Bone marrow (tissue), 2 donors: ENCODE measurements around the gene HEXIM1.
A peak's percentile ranks its signal among the peaks of the same experiment; 100 is the strongest.

Source experiments
- DNase-seq, 2 donors: peaks; one replicate each; lab custom pipeline; 2025; lab: John Stamatoyannopoulos, UW

Gene HEXIM1

DNA sequence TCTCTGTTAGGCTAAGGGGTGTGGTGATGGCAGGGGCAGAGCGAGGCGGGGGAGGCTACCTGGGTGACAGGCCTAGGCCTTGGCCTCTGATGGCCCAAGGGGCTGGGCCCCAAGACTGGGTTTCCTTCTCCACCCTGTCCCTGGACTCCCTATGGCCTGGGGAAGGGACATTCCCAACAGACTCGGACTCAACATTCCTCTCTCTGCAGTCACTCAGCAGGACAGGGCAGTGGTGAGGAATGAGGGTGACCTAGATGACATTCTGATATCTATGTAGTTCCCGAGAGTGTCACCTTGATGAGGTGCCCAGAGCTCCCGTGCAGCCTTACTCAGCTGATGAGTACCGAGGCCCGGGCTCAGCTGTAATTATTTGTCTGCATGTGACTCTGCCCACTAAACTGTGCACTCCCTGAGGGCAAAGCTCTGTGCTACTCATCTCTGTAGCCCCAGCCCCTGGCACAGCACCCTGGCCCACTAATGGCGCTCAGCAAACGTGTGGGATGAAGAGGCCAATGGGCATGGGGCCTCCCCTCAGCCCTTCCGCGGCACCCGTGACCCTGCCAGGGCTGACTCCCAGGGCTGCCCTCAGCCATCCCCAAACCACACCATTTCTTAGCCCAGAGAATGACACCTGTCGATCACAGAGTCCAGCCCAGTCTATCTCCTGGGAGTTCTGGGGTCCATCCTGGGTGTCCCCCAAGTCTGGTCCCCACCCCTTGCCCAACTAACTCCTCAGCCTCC, 18.2 kb upstream of the HEXIM1 start:
- DNase-seq, result no peak

DNA sequence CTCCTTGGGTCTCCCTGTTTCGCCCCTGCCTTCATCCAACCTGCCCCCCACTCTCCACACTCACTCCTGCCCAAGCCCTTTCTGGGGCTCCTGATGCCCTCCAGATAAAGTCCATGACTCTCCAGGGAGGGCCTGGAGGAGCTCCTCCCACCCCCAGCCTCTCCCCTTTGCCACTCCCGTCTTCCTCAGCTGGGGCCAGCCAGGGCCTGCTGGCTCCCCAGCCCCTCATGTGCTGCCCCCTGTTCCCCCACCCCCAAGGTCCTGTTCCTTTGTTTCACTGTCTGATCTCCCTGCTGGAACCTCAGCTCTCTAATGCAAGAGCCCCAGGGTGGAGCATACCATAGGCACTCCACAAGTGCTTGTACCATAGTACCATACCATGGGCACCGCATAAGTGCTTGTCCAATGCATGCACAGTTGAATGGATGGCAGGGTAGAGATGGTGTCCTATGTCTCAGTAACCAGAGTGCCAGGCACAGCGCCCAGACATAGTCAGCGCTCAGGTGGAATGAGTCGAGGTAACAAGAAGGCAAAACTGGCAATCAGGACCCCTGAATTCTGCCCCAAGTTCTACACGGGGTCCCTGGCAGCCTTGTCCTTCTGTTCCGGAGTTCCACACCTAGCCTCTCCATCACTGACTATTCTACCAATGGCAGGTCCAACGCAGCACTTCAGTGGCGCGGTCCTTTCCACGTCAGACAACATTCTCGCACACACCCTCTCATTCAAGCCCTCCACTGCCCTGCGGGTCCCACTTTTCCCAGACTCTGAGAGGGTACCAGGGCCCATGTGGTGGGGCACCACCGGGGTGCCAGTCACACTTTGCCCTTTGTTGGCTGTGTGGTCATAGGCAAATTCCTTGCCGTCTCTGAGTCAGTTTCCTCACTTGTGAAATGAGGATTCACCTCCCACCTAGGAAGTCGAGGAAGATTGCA, 17.3 kb upstream of the HEXIM1 start:
- no peak for DNase-seq

DNA sequence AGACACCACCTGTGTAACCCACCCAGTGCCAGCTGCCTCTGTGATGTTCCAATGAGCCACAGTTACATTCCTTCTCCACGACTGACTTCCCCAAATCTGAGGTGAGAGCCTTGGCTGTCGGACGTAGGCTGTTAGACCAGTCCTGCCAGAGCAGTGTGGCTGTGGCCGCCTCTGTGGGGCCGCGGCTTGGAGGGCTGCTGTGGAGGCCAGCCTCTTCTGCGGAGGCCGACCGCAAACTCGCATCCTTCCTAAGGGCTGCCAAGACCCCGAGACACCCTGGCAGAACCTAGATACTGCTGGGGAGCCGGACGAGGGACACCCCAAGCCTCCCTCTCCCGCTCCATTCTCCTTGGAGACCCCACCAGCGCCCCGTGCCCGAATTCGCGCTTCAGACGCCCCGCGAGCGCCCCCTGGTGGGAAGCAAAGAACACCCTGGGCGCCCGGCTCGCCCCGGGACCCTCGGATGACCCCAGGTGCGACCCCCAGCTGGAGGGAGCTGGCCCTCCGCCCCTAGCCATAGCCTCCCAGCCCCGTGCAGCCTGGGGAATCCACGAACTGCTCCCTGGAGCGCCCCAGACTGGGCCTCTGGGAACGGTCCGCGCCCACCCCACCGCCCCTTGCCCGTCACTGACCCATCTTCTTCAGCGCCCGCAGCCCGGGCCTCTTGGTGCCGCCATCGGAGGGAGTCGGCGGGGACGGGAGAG, 16.5 kb upstream of the HEXIM1 start:
- peak in 1 of 2 donors; percentile 43 for DNase-seq

DNA sequence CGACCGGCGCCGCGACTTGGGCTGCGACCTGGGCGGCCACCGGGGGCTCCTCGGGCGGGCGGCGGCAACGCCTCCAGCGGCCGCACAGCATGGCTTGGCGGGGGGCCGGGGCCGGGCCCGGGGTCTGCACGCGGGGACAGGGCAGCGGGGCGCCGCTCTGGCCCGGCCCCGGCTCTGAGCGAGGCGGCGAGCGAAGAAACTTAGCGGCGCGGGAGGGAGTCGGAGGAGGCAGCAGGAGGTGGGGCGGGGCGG, 16.0 kb upstream of the HEXIM1 start, which contains the start of gene PLCD3:
Gene PLCD3, minus strand, starts transcription at position 196 of the 252 bp plus-strand sequence. Its CDS starts 105 bp downstream, at position 91.
- DNase-seq, result peak in 1 of 2 donors; percentile 58

DNA sequence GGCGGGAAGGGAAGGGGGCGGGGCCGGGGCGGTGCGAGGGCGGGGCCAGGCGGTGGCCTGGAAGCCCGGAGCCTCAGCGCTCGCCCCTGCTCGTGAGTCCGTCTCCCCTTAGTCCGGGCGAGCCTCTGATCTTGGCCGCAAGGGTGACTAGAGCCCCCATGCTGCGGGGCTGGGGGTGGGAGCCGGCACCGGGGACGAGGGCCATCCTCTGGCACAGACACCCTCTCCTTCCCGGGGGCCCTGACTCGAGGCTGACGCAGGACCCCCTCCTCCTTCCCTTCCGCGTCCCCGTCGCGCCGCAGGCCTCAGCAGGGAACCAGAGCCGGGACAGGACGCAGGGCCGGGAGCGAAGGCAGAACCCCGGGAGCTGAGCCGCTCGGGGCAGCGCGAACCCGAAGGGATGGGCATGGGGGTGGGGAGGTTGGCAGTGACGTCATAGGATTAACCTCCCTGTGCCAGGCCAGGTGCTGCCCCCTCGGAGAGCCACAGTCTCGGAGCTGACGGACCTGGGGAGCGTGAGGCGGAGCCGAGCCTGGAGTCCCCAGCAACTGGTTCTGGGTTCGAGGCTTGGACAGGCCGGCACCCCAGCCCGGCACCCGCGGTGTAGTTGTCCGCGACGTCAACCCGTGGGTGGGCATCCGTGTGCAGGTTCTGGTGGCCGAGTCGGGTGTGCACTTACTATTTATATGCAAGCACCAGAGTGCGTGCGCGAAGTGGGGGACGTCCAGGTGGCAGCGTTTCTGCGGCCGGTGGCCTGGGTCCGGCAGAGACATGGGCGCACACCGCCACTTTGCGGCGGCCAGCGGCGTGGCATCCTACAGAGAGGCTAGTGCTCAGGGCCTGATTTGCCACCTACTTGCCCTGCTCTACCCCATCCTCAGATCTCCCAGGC, 15.5 kb upstream of the HEXIM1 start:
- peak; percentile 36 to 67 for DNase-seq

DNA sequence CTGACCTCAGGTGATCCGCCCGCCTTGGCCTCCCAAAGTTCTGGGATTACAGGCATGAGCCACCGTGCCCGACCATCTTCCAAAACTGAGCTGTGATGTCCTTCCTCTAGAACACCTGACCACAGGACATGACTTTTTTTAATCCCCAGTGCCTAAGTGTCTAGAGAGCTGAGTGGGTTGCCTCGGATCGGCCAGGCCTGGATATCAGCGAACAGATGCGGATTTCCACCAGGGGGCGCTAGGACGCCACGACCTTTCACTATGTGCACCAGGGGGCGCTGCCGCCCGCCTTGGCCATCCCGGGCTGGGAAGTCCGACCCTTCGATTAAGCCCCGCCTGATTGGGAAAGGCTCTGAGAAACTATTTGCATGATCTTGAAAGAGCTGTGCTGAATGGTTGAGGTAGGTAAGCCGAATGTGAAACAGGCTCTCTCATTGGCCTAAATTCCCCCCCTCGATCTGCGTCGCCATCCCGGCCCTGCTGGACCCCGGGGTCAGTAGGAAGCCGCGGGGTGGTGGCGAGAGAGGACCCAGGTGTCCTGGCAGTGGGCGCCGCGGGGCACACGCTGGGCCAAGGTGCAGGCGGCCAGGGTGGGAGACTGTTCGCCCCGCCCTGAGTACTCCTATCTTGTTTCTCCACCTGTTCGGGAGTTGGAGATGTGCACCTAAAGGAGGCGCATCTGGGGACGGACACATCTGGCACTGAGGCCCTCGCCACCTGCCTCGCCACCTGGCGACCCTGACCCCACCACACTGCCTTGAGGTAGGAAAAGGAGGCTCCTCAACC, 12.9 kb upstream of the HEXIM1 start, which contains the start of gene ACBD4:
Gene ACBD4, plus strand, starts transcription at position 496 of the 786 bp plus-strand sequence. CDS start 458 bp downstream, outside the sequence.
- peak; percentile 90 to 97 for DNase-seq

DNA sequence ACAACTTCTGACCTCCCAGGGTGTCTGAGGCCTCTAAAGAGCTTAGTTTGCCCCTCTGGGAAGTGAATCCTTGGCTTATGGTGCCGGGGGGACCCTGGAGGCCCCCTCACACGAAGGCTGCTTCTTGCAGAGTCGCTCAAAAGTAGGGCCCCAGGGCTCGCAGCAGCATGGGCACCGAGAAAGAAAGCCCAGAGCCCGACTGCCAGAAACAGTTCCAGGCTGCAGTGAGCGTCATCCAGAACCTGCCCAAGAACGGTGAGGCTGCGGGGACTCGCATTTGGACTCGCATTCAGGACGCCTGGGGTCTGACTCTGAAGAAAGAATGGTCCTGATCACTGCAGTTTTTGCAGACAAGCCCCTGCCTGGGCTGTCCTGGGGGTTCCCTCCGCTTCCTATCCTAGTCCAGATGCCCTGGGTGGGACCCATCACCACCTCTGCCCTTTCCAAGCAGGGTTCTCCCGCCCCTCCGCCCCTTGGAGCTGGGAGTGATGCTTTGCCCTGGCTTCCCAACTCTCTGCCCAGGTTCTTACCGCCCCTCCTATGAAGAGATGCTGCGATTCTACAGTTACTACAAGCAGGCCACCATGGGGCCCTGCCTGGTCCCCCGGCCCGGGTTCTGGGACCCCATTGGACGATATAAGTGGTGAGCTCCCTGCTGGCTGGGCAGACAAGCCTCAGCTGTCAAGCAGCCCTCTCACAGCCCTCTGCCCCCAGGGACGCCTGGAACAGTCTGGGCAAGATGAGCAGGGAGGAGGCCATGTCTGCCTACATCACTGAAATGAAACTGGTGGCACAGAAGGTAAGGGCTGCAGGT, 12.1 kb upstream of the HEXIM1 start:
- no peak for DNase-seq

DNA sequence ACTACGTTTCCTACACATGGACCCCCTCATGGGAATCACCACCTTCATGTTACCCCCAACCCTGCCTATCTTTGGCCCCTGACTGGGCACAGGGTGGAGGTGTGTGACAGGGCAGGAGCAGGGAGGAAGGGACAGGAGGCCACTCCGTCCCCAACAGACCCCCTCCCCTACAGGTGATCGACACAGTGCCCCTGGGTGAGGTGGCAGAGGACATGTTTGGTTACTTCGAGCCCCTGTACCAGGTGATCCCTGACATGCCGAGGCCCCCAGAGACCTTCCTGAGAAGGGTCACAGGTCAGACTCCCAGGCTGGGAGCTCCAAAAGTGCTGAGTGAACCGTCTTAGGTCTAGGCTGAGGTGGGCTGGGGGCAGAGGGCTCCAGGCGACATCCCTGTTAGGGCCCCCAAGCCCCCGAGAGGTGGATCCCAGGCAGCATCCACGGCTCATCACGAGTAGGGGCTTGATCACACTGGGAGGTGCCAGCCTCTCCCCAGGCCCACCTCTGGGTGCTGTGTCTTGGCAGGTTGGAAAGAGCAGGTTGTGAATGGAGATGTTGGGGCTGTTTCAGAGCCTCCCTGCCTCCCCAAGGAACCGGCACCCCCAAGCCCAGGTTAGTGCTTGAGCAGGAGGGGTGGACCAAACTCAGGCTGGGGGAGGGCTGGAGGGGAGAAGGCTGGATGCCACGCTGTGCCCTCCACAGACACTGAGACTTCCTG, 11.3 kb upstream of the HEXIM1 start:
- DNase-seq, result no peak

DNA sequence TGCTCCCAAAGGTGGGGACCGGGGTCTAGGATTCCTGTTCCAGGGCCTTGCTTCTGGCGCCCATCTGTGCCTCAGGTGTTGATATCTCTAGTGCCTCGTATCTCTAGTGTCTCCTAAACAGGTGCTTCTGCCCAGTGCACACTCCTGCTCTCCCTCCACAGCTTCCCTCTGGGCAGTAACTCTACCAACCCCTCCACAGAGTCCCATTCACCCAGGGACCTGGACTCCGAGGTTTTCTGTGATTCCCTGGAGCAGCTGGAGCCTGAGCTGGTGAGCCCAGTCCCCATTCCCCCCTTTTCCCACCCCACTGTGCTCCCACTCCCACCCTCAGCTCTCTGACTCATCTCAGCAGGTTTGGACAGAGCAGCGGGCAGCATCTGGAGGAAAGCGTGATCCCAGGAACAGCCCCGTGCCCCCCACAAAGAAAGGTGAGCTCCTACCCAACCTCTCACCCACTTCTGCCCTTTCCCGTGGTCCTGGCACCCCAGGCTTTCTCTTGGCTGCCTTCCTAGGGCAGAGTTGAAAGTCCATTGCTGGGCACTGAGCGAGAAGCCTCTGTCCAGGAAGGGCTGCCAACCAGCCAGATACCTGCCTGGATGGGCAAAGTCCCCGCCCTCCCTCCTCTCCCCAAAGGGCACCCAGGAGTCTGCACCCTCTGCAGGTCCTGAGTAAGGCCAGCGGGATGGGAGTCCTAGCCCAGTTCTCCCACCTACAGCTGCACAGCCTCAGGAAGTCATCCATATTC, 10.5 kb upstream of the HEXIM1 start:
- no peak for DNase-seq

DNA sequence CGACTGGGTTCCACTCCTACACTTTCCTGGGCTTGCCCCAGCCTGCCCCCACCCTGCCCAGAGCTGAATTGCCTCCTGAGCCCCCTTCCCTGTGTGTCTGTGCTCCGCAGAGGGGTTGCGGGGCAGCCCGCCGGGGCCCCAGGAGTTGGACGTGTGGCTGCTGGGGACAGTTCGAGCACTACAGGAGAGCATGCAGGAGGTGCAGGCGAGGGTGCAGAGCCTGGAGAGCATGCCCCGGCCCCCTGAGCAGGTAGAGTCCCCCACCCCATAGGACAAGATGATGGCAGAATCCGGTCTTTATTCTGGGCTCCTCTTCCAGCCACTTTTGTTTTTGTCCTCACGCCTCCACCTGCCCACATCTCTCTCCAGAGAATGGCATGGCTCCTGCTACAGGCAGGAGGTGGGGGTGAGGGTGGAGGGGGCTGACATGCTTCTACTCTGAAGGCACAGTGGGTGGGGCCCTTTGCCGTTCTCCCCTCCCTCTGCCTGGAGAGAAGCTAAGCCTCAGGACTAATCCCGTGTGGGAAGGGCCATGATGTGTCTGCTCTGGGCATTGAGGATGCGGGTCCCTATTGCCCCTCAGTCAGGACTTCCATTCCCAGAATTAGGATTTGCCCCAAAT, 9.3 kb upstream of the HEXIM1 start:
- DNase-seq, result no peak

DNA sequence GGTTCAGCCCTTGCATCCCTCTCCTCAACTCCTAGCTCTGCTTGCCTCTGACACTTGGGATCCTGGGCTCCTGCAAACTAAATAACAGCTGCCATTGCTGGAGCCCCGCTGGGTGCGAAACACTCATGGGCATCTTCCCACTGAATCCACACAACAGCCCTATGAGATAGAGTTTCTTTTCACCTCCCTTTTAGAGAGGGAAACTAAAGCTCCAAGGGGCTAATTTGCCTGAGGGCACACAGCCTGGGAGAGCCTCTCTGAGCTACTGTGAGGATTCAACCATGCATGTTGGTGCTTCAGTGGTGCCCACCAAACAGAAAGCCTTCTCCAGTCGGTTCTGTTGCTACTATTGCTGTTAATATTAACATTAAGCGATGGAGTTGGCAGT, 8.7 kb upstream of the HEXIM1 start:
- DNase-seq, result no peak

DNA sequence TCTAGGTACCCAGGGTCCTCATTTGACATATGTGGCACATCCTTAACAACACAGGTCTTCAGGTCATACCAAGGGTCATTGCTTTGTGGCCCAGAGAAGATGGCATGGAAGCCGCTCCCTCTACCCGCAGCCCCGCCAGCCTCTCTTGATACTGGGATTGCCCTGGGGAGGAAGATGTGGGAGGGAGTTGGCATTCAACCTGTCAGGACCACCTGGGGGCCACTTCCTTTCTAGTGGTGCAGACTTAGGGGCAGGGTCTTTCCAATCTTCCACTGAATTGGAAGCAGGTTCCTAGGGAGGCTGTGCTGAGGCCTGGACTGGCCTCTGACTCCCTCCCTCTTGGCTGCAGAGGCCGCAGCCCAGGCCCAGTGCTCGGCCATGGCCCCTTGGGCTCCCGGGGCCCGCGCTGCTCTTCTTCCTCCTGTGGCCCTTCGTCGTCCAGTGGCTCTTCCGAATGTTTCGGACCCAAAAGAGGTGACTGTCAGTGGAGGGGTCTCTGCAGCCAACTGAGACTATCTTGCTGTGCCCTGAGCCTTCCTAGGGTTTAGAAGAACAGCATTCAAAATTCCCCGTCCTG, 5.1 kb upstream of the HEXIM1 start:
- DNase-seq, result no peak

DNA sequence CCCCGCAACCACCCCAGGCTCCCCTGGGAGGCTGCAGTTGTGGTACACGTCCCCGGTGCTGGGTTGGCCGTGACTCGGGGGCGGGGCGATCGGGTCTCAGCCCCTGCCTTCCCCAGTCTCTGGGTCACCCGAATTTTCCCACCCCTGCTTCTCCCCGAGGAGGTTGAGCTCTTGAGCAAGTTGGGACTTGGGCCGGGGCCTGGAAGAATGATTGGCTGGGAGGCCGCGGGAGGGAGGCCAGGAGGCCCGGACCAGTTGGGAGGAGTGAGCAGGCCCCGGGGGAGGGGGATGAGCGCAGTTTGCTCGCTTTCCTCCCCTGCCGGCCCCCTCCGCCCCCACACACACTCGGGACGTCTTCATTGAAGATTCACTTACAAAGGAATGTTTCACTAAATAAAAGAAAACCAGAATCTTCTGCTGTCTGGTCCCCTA, 4.5 kb upstream of the HEXIM1 start:
- no peak for DNase-seq

DNA sequence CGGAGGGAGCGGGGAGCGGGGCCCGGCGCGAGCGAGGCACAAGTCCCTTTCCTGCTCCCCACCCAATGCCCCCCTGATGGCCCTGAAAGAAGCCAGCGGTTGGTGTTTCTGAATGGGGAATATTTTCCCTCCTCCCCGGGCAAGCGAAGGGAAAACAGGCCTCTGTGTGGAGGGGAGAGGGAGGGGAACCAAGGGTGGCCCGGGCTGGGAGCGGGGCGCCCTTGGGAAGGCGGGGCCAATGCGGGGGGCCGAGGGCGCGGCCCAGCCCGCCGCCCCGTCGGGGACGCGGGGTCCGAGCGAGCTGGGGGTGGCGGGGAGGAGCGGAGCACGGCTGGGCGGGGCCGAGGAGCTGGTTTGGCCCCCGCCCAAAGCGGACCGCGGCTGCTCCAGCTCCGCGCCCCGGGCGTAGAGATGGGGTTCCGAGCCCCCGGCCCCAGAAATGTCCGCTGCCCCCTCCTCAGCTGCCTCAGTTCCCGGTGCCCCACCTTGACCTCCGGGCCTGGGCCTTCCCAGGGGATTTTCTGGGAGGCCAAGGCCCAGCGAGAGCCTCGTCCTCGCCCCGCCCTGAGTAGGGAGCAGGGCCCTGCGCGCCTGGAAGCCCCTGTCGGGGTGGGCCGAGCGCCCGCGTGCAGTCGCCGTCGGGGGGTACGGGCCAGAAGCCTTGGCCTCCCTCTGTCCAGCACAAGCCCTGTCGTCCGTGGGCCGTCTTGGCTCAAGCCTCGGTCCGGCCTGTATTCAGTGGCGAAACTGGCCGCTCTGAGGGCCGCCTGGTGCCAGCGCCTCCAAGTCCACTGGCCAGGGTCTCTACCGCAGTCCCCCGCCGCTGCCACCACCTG, 3.9 kb upstream of the HEXIM1 start:
- no peak for DNase-seq

DNA sequence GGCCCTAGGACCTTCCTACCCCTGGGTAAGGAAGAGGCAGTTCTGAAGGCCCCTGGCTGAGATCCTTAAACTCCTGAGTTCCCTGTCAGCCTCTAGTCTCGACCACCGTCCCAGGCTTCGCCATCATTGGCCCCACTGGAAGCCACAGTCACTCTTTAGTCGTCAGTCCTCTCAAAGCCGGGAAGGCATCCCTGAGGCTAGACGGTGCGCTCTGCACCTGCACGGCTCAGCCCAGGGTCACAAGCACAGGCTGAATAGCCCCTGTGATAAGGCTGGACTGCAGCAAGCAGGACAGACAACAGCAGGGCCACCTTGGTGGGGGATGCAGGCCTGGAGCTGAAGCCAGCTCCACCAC, 3.3 kb upstream of the HEXIM1 start:
- DNase-seq, result no peak

DNA sequence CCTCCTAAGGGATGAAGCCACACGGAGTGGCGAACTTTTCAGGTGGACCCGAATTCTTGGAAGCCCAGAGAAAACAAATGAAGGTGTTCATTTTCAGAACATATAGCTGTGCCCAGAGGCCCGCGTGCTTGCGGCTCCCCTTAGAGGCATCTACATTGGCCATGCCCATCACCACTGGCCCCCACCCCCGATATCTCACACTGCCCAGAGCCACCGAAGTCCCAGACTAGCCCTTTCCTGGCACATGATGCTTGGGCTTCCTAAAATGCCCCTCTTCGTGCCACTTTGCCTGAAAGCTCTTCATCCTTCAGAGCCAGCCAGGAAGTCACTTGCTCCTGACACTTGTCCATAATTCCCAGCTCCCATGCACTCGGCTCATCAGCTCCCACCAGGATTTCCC, 2.1 kb upstream of the HEXIM1 start:
- DNase-seq, result no peak

DNA sequence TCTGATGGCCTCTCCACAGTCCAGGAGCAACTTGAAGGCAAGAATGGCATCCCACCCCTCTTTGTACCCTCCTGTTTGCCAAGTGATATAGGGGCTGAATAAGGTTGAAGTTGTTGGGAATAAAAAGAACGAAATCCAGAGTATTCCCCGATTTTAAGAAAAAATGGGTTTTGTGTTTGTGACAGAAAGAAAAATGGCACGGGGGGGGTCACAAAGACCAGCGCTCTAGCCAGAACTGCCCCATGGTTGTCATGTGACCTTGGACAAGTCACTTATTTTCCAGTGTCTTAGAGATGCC, 1.7 kb upstream of the HEXIM1 start:
- no peak for DNase-seq
